GM21447 (cell line): ENCODE measurements around the gene SMTNL1.
"Not testable (repeated sequence)": the region's sequence is repeated elsewhere in the genome, so short reads cannot be mapped to it uniquely, and the experiment has no call there.

Experiments
- ATAC-seq: cut with Tn5 transposase; IDR thresholded peaks from one replicate; pipeline ENCODE4 v1.9.1; 2021; ENCODE audit not compliant: unreplicated experiment

Gene SMTNL1

GRCh38 chr11:57508341-57509170 lies 28.8 kb upstream of the SMTNL1 start:
- no peak for ATAC-seq

- ATAC-seq, result no peak
Observed at GRCh38 chr11:57511741-57512430, 25.5 kb upstream of the SMTNL1 start.

GRCh38 chr11:57512646-57513451 lies 24.5 kb upstream of the SMTNL1 start:
- no peak for ATAC-seq

GRCh38 chr11:57513452-57513795 lies 24.0 kb upstream of the SMTNL1 start:
- no peak for ATAC-seq

GRCh38 chr11:57513911-57514537 lies 23.4 kb upstream of the SMTNL1 start:
- ATAC-seq, result peak; percentile 35

GRCh38 chr11:57514538-57515331 lies 22.7 kb upstream of the SMTNL1 start:
- peak; percentile 46 for ATAC-seq

GRCh38 chr11:57515332-57516060 lies 21.9 kb upstream of the SMTNL1 start, which contains the start of gene SLC43A1:
Gene SLC43A1, minus strand, starts transcription at chr11:57515702. Its CDS starts 1,591 bp downstream, at chr11:57514111.
- peak; percentile 43 for ATAC-seq

- ATAC-seq, result no peak
Observed at GRCh38 chr11:57516061-57516443, 21.3 kb upstream of the SMTNL1 start.

- ATAC-seq, result no peak
Observed at GRCh38 chr11:57521116-57521515, 16.3 kb upstream of the SMTNL1 start.

- ATAC-seq, result no peak
Observed at GRCh38 chr11:57523419-57523818, 14.0 kb upstream of the SMTNL1 start.

- ATAC-seq, result no peak
Observed at GRCh38 chr11:57527056-57527631, 10.3 kb upstream of the SMTNL1 start.

GRCh38 chr11:57529012-57529411 lies 8.4 kb upstream of the SMTNL1 start:
- ATAC-seq, result no peak

GRCh38 chr11:57530215-57530595 lies 7.2 kb upstream of the SMTNL1 start:
- ATAC-seq, result no peak

GRCh38 chr11:57530596-57531507 lies 6.5 kb upstream of the SMTNL1 start, which contains the start of gene TIMM10:
Gene TIMM10, minus strand, starts transcription at chr11:57530754. Its CDS starts 565 bp downstream, at chr11:57530189.
- peak; percentile 98 for ATAC-seq

GRCh38 chr11:57534449-57534848 lies 2.9 kb upstream of the SMTNL1 start:
- ATAC-seq, result not testable (repeated sequence)

- ATAC-seq, result no peak
Observed at GRCh38 chr11:57539342-57539741, 1.9 kb downstream of the SMTNL1 start.

GRCh38 chr11:57541169-57541568 lies 3.8 kb downstream of the SMTNL1 start:
- no peak for ATAC-seq

GRCh38 chr11:57542582-57542981 lies 5.2 kb downstream of the SMTNL1 start:
- ATAC-seq, result no peak
